Fibroblast of lung (primary cell): Measurements from ENCODE around the gene MAP4K3. TPM values are rescaled to one million over a fixed set of nuclear protein-coding genes. Genes with fewer than 3 reads are reported as not detected.

Experiments used
- DNase-seq, 2 donors: peaks; one replicate each; pipeline versions ENCODE4 v3.0.0 to v3.0.0-alpha.2; 2010; ENCODE audit warnings: low read depth in 2 of 2
- H2AFZ ChIP-seq: 2 replicates; pipeline ENCODE4 v1.5.1; 2012; ENCODE audit warnings: low read length, control low read depth, inconsistent platforms
- H3K27ac ChIP-seq: 2 replicates; pipeline ENCODE4 v1.5.1; 2011; ENCODE audit warnings: low read length, control low read depth; ENCODE audit not compliant: insufficient read depth
- H3K27me3 ChIP-seq: 2 replicates; pipeline ENCODE4 v1.5.1; 2011; ENCODE audit warnings: mild to moderate bottlenecking, low read length; ENCODE audit not compliant: control insufficient read depth, insufficient read depth
- H3K36me3 ChIP-seq: 2 replicates; pipeline ENCODE4 v1.5.1; 2011; ENCODE audit warnings: low read length; ENCODE audit not compliant: control insufficient read depth, insufficient read depth
- H3K4me1 ChIP-seq: 2 replicates; pipeline ENCODE4 v1.5.1; 2011; ENCODE audit warnings: low read length; ENCODE audit not compliant: control insufficient read depth, insufficient read depth; ENCODE audit errors: extremely low read depth
- H3K4me2 ChIP-seq: 2 replicates; pipeline ENCODE4 v1.5.1; 2011; ENCODE audit warnings: low read length, control low read depth; ENCODE audit not compliant: insufficient read depth; ENCODE audit errors: extremely low read depth
- H3K4me3 ChIP-seq, 4 experiments: fragments of 200-600 bp in 1 of 4; sonication (generic) in 1 of 4; replicated peaks in 1 of 4; 2 replicates each; pipeline ENCODE4 v1.5.1; 2011 to 2016; ENCODE audit warnings: low read length in 4 of 4, low read depth in 3 of 4, mild to moderate bottlenecking in 3 of 4, control low read depth in 2 of 4, inconsistent platforms in 1 of 4, mixed read lengths in 1 of 4; ENCODE audit not compliant: insufficient read depth in 1 of 4; ENCODE audit errors: control extremely low read depth in 1 of 4
- H3K79me2 ChIP-seq: 2 replicates; pipeline ENCODE4 v1.5.1; 2012; ENCODE audit warnings: mild to moderate bottlenecking, low read length, inconsistent platforms; ENCODE audit not compliant: control insufficient read depth, insufficient read depth
- H3K9ac ChIP-seq: 2 replicates; pipeline ENCODE4 v1.5.1; 2011; ENCODE audit warnings: mild to moderate bottlenecking, low read length, control low read depth; ENCODE audit not compliant: insufficient read depth
- H3K9me3 ChIP-seq: 2 replicates; pipeline ENCODE4 v1.5.1; 2012; ENCODE audit warnings: low read depth, low read length; ENCODE audit not compliant: control insufficient read depth, insufficient read depth
- H4K20me1 ChIP-seq: 2 replicates; pipeline ENCODE4 v1.5.1; 2011; ENCODE audit warnings: low read length; ENCODE audit not compliant: control insufficient read depth, insufficient read depth; ENCODE audit errors: extremely low read depth
- CTCF ChIP-seq, 2 donors: IDR thresholded peaks in 1 of 2; conservative IDR thresholded peaks in 1 of 2; 1 replicate in 1 of 2; 2 replicates in 1 of 2; pipeline ENCODE4 v1.5.1; 2011 to 2012; ENCODE audit warnings: low read length in 2 of 2, control low read depth in 1 of 2, inconsistent platforms in 1 of 2, low read depth in 1 of 2, mild to moderate bottlenecking in 1 of 2
- EZH2 ChIP-seq: IDR thresholded peaks from 2 replicates; pipeline ENCODE4 v1.5.1; 2012; ENCODE audit warnings: low read length, control low read depth, mild to moderate bottlenecking; ENCODE audit errors: missing control alignments
- polyA plus RNA-seq, 2 donors: library from polyadenylated mRNA; depleted of rRNA in 1 of 2; stranded (reverse) in 1 of 2; unstranded in 1 of 2; fragments of >200 nt; gene quantifications; 2 replicates each; pipeline ENCODE4 v1.2.1, GENCODE V29; 2011 to 2012; ENCODE audit warnings: missing spikeins in 1 of 2
- total RNA-seq: library from RNA; depleted of rRNA; stranded (reverse); fragments of >200 nt; gene quantifications from 2 replicates; pipeline ENCODE4 v1.2.1, GENCODE V29; 2014

Gene MAP4K3
- total and polyA plus RNA-seq, 2 donors (not counting 1 experiment from before 2014, with no cell fraction given): 40.8 to 75.7 TPM

- Histone ChIP-seq H2AFZ (no peak overlapping the region), H3K79me2 (peaks cover 53% of the 10 kb centered on the region), H3K27ac (no peak overlapping the region), H3K4me2 (no peak overlapping the region), H3K36me3 (no peaks in the 10 kb centered on the region), H3K4me3 (no peak overlapping the region), H3K4me1 (no peaks in the 10 kb centered on the region), H3K27me3 (no peaks in the 10 kb centered on the region), H4K20me1 (no peaks in the 10 kb centered on the region), H3K9ac (no peak overlapping the region), H3K9me3 (no peaks in the 10 kb centered on the region)
- no peak for TF ChIP-seq EZH2
- no peak for TF ChIP-seq CTCF (conservative IDR thresholded peaks at IDR 0.05 in 1 of 2, IDR thresholded peaks at IDR 0.05 in 1 of 2; ENCODE audit: low read depth in 1 of 2, low read length in 2 of 2)
- no peak for DNase-seq
Measured at GRCh38 chr2:39368846-39369245, 68.2 kb downstream of the MAP4K3 start.

GRCh38 chr2:39368376-39368775 is 68.7 kb downstream of the MAP4K3 start:
- Histone ChIP-seq H3K27ac (no peak overlapping the region), H3K4me1 (no peaks in the 10 kb centered on the region), H3K36me3 (no peaks in the 10 kb centered on the region), H3K9ac (no peak overlapping the region), H2AFZ (no peak overlapping the region), H3K9me3 (no peaks in the 10 kb centered on the region), H3K4me2 (no peak overlapping the region), H4K20me1 (no peaks in the 10 kb centered on the region), H3K79me2 (peaks cover 50% of the 10 kb centered on the region), H3K27me3 (no peaks in the 10 kb centered on the region), H3K4me3 (no peak overlapping the region)
- no peak for DNase-seq
- TF ChIP-seq EZH2 (no peak), CTCF (conservative IDR thresholded peaks at IDR 0.05 in 1 of 2, IDR thresholded peaks at IDR 0.05 in 1 of 2; ENCODE audit: low read depth in 1 of 2, low read length in 2 of 2) (no peak)

GRCh38 chr2:39362595-39362994 is 74.5 kb downstream of the MAP4K3 start:
- TF ChIP-seq EZH2 (no peak), CTCF (conservative IDR thresholded peaks at IDR 0.05 in 1 of 2, IDR thresholded peaks at IDR 0.05 in 1 of 2; ENCODE audit: low read depth in 1 of 2, low read length in 2 of 2) (no peak)
- Histone ChIP-seq H2AFZ (no peak overlapping the region), H3K4me1 (no peaks in the 10 kb centered on the region), H3K36me3 (no peaks in the 10 kb centered on the region), H3K27ac (no peak overlapping the region), H3K27me3 (no peaks in the 10 kb centered on the region), H3K9me3 (no peaks in the 10 kb centered on the region), H3K9ac (no peak overlapping the region), H3K79me2 (peaks cover 51% of the 10 kb centered on the region), H3K4me3 (no peak overlapping the region), H4K20me1 (no peaks in the 10 kb centered on the region), H3K4me2 (no peak overlapping the region)
- DNase-seq: no peak
